B cell (primary cell): Measurements from ENCODE around the gene CAMTA1.

Experiments
- EZH2 ChIP-seq: IDR thresholded peaks from 2 replicates; pipeline ENCODE4 v1.6.1; 2012; ENCODE audit warnings: borderline replicate concordance, low read depth, mild to moderate bottlenecking, moderate library complexity, low read length; ENCODE audit not compliant: insufficient read depth, poor library complexity, severe bottlenecking
- TF ChIP-seq, protein P1 (sequence below): fragments of 200-600 bp; IDR thresholded peaks from one replicate; pipeline ENCODE4 v1.8.0; 2022; ENCODE audit warnings: antibody characterized with exemption, mild to moderate bottlenecking

DNA sequence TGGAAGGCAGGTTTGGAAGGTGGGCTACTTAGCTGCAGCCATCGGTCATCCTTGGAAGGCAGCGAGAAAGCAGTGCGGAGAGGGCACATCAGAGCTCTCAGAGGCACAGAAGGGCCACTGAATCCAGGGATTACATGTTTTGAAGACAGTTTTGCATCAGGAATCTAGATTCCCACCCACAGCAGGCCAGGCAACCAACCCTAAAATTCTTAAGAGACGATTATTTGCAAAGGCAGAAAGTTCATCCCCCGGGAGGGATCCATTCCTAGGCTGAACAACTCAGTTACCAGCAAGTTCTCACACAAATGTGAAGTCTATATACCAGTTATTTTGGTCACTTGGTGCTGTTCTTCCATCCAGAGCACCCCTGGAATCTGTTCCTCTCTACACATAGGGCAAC lies 528.6 kb downstream of the CAMTA1 start:
- TF ChIP-seq, protein P1, sequence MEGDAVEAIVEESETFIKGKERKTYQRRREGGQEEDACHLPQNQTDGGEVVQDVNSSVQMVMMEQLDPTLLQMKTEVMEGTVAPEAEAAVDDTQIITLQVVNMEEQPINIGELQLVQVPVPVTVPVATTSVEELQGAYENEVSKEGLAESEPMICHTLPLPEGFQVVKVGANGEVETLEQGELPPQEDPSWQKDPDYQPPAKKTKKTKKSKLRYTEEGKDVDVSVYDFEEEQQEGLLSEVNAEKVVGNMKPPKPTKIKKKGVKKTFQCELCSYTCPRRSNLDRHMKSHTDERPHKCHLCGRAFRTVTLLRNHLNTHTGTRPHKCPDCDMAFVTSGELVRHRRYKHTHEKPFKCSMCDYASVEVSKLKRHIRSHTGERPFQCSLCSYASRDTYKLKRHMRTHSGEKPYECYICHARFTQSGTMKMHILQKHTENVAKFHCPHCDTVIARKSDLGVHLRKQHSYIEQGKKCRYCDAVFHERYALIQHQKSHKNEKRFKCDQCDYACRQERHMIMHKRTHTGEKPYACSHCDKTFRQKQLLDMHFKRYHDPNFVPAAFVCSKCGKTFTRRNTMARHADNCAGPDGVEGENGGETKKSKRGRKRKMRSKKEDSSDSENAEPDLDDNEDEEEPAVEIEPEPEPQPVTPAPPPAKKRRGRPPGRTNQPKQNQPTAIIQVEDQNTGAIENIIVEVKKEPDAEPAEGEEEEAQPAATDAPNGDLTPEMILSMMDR, result no peak
- no peak for TF ChIP-seq EZH2
